T-helper 9 cell (primary cell): ENCODE measurements around the gene GMPPA.

Experiments used
- DNase-seq: peaks from one replicate; pipeline ENCODE4 v3.0.0-alpha.2; 2020

GMPPA gene

GRCh38 chr2:219522111-219523030 is 23.7 kb downstream of the GMPPA start:
- no peak for DNase-seq

- DNase-seq: no peak
Measured at GRCh38 chr2:219523031-219523671, 24.5 kb downstream of the GMPPA start.

DNA sequence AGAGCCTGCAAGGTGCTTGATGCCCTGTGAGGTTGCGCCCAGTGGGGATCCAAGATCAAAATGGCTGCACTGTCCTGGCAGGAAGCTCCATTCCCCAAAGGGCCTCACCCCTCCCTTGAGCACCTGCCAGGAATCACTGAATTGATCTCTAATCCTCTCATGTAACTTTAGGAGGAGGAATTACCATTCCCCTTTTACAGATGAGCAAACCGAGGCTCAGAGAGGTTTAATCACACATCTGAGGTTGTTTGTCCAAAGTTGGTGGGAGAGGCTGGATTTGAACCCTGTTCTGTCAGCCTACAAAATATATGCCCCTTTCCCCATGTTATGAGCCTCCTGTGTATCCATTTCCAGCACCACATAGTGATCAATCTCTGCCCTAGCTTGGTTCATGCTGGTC is 26.1 kb downstream of the GMPPA start:
- no peak for DNase-seq

GRCh38 chr2:219525533-219526232 is 27.0 kb downstream of the GMPPA start:
- no peak for DNase-seq

GRCh38 chr2:219526320-219527075 is 27.8 kb downstream of the GMPPA start:
- no peak for DNase-seq

DNA sequence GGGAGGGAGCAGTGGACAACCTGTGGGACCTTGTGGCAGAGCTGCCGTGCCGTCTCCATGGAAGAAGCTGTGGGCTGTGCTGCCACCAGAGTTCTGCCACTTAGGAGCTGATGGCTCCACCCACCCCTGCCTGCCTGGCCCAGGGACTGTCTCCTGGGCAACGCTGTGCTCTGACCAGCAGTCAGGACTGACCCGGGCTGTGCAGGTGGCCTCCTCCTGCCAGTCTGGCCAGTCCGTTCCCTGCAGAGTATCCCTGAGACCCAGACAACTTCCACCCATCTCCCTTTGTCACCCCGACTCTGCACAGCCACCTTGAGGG is 28.3 kb downstream of the GMPPA start:
- no peak for DNase-seq

DNA sequence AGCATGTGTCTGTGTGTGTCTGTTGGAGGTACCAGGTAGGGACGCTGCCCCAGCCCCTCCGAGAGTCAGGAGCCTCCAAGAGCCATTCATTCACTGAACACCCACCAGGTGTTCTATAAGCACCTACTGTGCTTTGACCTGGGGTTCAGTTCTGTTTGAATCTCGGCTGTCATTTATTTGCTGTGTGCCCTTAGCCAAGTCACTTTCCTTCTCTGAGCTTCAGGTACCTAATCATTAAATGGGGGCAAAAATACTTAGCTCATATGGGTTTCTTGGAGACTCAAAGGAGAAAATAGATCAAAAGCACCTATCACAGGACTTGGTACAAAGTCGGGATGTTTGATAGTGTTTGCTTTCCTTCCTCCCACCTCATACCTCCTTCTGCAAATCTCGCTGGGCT is 28.8 kb downstream of the GMPPA start:
- no peak for DNase-seq

DNA sequence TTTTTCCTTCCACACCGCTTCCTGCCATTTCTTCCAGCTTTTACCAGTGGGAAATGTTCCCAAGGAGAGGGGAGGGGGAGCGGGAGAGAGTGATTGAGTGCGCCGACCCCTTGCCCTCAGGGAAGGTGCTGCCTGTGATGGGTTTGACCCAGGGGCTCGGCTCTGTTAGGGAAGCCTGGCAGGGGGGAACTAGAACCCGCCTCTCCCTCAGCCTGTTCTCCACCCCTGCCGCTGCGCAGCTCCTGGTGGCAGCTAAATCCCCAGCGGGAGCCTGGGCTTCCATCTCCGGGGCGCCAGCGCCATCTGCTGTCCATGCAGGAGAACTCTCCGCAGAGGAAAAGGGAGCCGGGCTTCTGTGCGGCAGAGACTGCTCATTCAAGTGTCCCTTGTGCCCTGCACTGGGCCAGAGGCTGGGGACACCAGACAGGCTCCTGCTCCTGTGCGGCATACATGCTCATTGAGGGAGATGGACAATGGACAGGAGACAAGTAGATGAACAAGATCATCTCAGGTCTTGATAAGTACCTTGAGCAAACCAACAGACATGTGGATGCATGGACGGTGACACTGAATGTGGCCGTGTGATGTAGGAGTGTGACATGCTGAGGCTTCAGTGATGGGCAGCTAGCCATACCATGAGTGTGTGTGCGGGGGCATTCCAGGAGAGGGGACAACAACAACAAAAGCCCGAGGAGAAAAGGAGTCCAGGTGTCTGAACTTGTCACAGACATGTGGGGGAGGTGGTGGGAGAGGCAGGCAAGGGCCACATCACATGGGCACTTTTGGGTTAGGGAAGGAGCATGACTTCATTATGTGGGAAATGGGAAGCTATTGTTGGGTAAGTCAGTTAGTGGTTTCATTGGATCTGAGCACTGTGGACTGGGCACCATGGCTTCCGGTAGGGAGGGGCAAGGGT is 31.6 kb downstream of the GMPPA start:
- DNase-seq: peak; percentile 86

- no peak for DNase-seq
Measured at GRCh38 chr2:219531639-219532377, 33.1 kb downstream of the GMPPA start.

DNA sequence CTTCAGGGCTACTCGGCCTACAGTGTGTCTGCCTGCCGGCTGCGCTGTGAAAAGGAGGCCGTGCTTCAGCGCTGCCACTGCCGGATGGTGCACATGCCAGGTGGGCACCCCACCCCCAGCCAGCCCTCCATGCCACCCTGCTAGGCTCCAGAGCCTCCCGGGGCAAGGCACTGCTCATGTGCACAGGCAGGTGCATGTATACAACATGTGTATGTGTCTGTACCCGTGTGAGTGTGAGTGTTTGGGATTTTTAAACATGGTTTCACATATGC is 33.6 kb downstream of the GMPPA start:
- DNase-seq: no peak

DNA sequence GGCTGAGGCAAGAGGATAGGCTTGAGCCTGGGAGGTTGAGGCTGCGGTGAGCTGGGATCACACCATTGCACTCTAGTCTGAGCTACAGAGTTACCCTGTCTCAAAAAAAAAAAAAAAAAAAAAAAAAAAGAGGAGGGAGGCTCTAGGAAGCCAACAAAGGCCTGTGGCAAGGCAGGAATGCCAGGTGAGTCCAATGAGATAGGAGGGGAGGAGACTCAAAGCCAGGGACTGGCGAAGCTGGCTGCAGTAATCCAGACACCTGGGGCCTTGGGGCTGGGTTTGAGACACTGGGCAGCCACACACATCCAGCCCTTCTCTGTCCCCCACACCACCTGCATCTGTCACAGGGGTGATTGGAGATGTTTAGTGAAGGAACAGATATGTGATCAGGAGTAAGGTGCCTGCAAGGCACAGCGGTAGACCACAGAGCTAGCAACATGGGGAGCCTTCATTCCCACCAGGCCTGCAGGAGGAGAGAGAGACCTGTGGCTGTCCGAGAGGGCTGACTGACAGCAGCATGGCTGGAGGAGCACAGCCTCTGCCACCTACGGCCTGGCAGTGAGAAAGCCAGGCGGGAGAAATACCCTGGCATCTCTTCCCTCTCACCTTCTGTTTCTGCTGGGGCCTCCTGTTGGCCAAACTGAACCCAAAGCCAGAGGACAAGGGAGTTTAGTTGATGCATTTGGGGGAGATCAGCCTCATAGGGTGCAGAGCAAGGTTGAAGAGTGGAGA is 35.4 kb downstream of the GMPPA start:
- DNase-seq: no peak

- DNase-seq: no peak
Measured at GRCh38 chr2:219536425-219536824, 37.7 kb downstream of the GMPPA start.

GRCh38 chr2:219536967-219537366 is 38.3 kb downstream of the GMPPA start:
- DNase-seq: no peak

DNA sequence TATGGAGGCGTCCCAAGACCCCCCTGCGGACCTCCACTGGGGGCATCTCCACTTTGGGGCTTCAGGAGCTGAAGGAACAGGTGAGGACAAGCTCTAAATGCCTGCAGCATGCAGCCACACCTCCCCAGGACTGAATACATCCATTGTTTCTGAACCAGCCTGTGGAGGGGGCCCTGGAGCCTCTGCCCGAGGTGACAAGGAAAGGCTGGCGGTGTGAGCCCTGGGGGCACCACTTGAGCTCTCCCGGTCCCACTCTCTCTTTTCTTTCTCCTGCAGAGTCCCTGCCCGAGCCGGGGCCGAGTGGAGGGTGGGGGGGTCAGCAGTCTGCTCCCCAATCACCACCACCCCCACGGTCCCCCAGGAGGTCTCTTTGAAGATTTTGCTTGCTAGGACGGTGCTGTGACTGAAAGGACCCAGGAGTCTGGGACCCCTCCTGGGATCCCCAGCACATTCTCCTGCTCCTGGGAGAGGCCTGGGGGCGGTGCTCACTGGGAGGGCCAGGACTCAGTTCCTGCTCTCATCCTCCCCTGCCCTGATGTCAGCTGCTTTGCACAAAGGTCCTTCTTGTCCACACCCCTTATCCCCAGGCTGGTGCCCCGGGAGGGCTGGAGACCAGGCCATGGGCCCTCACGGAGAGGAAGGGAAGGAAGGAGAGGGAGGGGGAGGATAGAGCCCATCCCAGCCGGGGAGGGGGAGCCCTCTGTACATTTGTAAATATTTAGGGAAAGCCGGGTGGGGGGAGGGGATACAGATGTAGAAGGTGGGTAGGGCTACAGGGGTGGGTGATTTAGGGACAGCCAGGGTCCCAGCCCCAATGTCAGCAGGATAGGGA is 39.2 kb downstream of the GMPPA start:
- no peak for DNase-seq

GRCh38 chr2:219538504-219538951 is 39.8 kb downstream of the GMPPA start:
- no peak for DNase-seq

DNA sequence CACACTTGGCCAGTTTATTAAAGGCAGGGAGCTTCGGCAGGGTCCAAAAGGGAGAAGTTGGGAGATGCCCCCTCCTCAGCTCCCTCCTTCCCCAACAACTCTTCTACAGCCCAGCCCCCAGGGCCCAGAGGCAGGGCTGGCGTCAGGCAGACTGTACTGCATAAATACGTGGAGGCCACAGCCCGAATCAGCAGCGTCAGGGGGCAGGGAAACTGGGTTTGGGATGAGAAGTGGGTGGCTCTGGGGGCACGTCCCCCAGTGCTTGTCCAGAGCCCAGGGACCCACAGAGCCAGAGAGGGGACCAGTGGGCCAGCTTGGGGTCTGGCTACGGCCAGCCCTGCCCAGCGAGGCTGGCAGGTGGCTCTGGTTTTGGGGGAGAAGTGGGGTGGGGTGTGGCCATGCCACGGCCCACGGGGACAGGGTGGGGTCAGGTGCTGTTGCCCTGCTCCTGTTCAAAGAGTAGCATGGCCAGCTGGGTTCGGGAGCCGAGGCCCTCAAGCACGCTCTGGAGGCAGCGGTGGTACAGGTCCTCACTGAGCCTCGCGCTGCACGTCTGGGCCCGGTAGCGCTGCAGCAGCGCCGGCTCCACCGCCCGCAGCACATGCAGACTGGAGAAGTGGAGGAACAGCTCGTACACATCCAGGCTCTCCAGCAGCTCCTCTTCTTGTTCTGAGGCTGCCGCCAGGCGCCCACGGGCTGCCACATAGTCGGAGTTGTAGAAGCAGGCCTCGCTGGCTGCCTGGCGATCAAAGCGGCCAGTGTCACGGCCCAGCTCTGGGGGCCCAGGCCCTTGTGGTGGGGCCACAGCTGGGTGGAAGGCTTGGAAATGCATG is 40.5 kb downstream of the GMPPA start:
- DNase-seq: no peak

DNA sequence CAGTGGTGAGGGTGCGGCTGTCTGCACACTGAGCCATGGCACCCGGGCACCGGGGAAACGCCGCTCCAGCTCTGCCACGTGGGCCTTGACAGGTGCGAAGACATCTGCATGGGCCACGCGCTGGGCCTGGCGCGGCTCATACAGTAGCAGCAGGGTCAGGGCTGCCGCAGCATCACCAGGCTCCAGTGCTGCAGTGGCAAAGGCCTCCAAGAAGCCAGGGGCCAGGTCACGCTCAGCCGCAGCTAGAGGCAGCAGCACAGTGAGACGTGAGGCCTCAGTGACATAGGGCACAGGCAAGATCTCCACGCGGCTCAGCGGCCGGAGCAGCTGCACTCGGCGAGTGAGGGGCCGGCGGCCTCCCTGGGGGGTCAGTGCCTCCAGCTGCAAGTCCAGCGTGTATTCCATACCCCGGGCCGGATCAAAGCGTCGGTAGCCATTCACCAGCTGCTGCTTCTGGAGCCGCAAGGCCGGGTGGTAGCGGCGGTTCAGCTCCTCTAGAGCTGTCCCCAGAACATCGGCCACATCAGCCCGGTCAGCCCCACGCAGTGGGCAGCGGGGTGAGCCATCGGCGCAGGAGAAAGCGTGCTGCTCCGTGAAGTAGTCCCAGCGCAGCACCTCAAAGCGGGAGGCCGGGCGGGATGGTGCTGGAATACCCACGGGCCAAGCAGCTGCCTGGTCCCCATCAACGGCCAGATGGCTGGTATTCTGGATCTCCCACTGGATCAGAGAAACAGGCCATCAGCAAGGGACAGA is 41.4 kb downstream of the GMPPA start:
- DNase-seq: no peak
